B cell (primary cell): ENCODE measurements around the gene IL36A. TPM values are rescaled to one million over a fixed set of nuclear protein-coding genes. Genes with fewer than 3 reads are reported as not detected.

ENCODE experiments used
- ATAC-seq: fragments of 200-7000 bp; cut with Tn5 transposase; one replicate; pipeline ENCODE4 v1.10.0; 2021; ENCODE audit warnings: low read depth, mild to moderate bottlenecking, moderate number of reproducible peaks, moderate library complexity
- CTCF ChIA-PET: fragments of 350-600 bp; sonication (Branson Sonifier 250); formaldehyde crosslinking; loops from one replicate; lab custom pipeline; 2021; ENCODE audit warnings: antibody characterized with exemption, inconsistent platforms; lab: Charles Lee
- POLR2A ChIA-PET: fragments of 350-600 bp; sonication (Branson Sonifier 250); formaldehyde crosslinking; loops from one replicate; lab custom pipeline; 2021; ENCODE audit warnings: antibody characterized with exemption; lab: Charles Lee
- DNase-seq: peaks from one replicate; pipeline ENCODE4 v3.0.0; 2013
- H2AFZ ChIP-seq: 2 replicates; pipeline ENCODE4 v1.6.1; 2012; ENCODE audit warnings: mild to moderate bottlenecking, low read depth, low read length; ENCODE audit not compliant: insufficient read depth, poor library complexity, severe bottlenecking
- H3K27ac ChIP-seq, 2 donors: 1 replicate in 1 of 2; 2 replicates in 1 of 2; pipeline ENCODE4 v1.5.1; 2012 to 2013; ENCODE audit warnings: low read length in 2 of 2, mild to moderate bottlenecking in 2 of 2, moderate library complexity in 1 of 2
- H3K27me3 ChIP-seq, 4 experiments: fragments of 200-600 bp in 1 of 4; sonication (generic) in 1 of 4; replicated peaks in 1 of 4; 1 replicate in 2 of 4; 2 replicates in 2 of 4; pipeline versions ENCODE4 v1.6.1 to v1.7.0; 2013 to 2016; ENCODE audit warnings: low read length in 3 of 4, mild to moderate bottlenecking in 2 of 4, mixed read lengths in 1 of 4, moderate library complexity in 1 of 4; ENCODE audit not compliant: insufficient read depth in 4 of 4, control insufficient read depth in 3 of 4; ENCODE audit errors: control extremely low read depth in 1 of 4
- H3K36me3 ChIP-seq, 2 experiments: replicated peaks in 1 of 2; 1 replicate in 1 of 2; 2 replicates in 1 of 2; pipeline versions ENCODE4 v1.6.1 to v1.7.1; 2013; ENCODE audit warnings: low read length in 1 of 2; ENCODE audit not compliant: insufficient read depth in 2 of 2, control insufficient read depth in 1 of 2; ENCODE audit errors: control extremely low read depth in 1 of 2, extremely low read depth in 1 of 2
- H3K4me1 ChIP-seq, 2 donors: fragments of 200-600 bp in 1 of 2; sonication (generic) in 1 of 2; 1 replicate in 1 of 2; 2 replicates in 1 of 2; pipeline versions ENCODE4 v1.5.1 to v1.6.1; 2013 to 2017; ENCODE audit warnings: low read length in 2 of 2; ENCODE audit not compliant: control insufficient read depth in 2 of 2, insufficient read depth in 2 of 2
- H3K4me2 ChIP-seq: replicated peaks from 2 replicates; pipeline ENCODE3; 2012; ENCODE audit warnings: mild to moderate bottlenecking, low read depth, low read length; ENCODE audit not compliant: poor library complexity, severe bottlenecking
- H3K4me3 ChIP-seq, 5 experiments: fragments of 200-600 bp in 1 of 5; sonication (generic) in 1 of 5; 1 replicate in 3 of 5; 2 replicates in 2 of 5; pipeline versions ENCODE4 v1.5.1 to v1.7.0; 2011 to 2016; ENCODE audit warnings: low read length in 4 of 5, mild to moderate bottlenecking in 4 of 5, low read depth in 2 of 5, control low read depth in 1 of 5, moderate library complexity in 1 of 5; ENCODE audit not compliant: insufficient read depth in 1 of 5; ENCODE audit errors: control extremely low read depth in 1 of 5, extremely low read depth in 1 of 5
- H3K79me2 ChIP-seq: fragments of 200-600 bp; sonication (generic); one replicate; pipeline ENCODE4 v1.6.0; 2016; ENCODE audit warnings: low read length; ENCODE audit not compliant: control insufficient read depth, insufficient read depth
- H3K9ac ChIP-seq: fragments of 200-600 bp; sonication (generic); 2 replicates; pipeline ENCODE4 v1.6.1; 2017; ENCODE audit warnings: mild to moderate bottlenecking, low read length, moderate library complexity
- H3K9me3 ChIP-seq, 3 donors: one replicate each; pipeline versions ENCODE4 v1.6.1 to v1.7.1; 2013; ENCODE audit warnings: low read length in 2 of 3; ENCODE audit not compliant: control insufficient read depth in 2 of 3, insufficient read depth in 1 of 3; ENCODE audit errors: control extremely low read depth in 1 of 3
- H4K20me1 ChIP-seq: 2 replicates; pipeline ENCODE4 v1.6.0; 2012; ENCODE audit warnings: mild to moderate bottlenecking, low read length; ENCODE audit not compliant: insufficient read depth, control insufficient read depth, poor library complexity, severe bottlenecking
- H3K27ac Mint-ChIP-seq: one replicate; pipeline ENCODE4 v1.8.0; 2021; ENCODE audit warnings: mixed read lengths
- H3K27me3 Mint-ChIP-seq: one replicate; pipeline ENCODE4 v1.8.0; 2021; ENCODE audit warnings: mixed read lengths
- H3K4me1 Mint-ChIP-seq: one replicate; pipeline ENCODE4 v1.8.0; 2021; ENCODE audit warnings: mixed read lengths
- H3K4me3 Mint-ChIP-seq: one replicate; pipeline ENCODE4 v1.8.0; 2021; ENCODE audit warnings: mixed read lengths
- H3K9me3 Mint-ChIP-seq: one replicate; pipeline ENCODE4 v1.8.0; 2022; ENCODE audit warnings: mixed read lengths; ENCODE audit not compliant: insufficient read depth
- EZH2 ChIP-seq: IDR thresholded peaks from 2 replicates; pipeline ENCODE4 v1.6.1; 2012; ENCODE audit warnings: borderline replicate concordance, low read depth, mild to moderate bottlenecking, moderate library complexity, low read length; ENCODE audit not compliant: insufficient read depth, poor library complexity, severe bottlenecking
- WGBS: methylation state at CpG from one replicate; pipeline ENCODE4 v1.1.5; 2013; ENCODE audit warnings: missing lambda C conversion rate; ENCODE audit not compliant: insufficient coverage; 5-methylcytosine and 5-hydroxymethylcytosine counted together
- intact Hi-C: fragments of 100-400 bp; cut with micrococcal nuclease; formaldehyde crosslinking; loops from one replicate; pipeline ENCODE4 v1.10.0; 2022
- polyA plus RNA-seq: library from polyadenylated mRNA; depleted of rRNA; stranded (reverse); fragments of >200 nt; gene quantifications from 2 replicates; pipeline ENCODE4 v1.2.3, GENCODE V29; 2012
- total RNA-seq, 2 donors: library from RNA; stranded (reverse); fragments of 120-200 nt in 1 of 2; gene quantifications; 1 replicate in 1 of 2; 2 replicates in 1 of 2; pipeline versions ENCODE4 v1.2.3 to v1.2.4, GENCODE V29; 2013 to 2022
- TF ChIP-seq, protein P1 (sequence below): fragments of 200-600 bp; IDR thresholded peaks from one replicate; pipeline ENCODE4 v1.8.0; 2022; ENCODE audit warnings: antibody characterized with exemption, mild to moderate bottlenecking

IL36A gene
- total and polyA plus RNA-seq, 2 donors (not counting 1 experiment from before 2014, with no cell fraction given): not detected

DNA sequence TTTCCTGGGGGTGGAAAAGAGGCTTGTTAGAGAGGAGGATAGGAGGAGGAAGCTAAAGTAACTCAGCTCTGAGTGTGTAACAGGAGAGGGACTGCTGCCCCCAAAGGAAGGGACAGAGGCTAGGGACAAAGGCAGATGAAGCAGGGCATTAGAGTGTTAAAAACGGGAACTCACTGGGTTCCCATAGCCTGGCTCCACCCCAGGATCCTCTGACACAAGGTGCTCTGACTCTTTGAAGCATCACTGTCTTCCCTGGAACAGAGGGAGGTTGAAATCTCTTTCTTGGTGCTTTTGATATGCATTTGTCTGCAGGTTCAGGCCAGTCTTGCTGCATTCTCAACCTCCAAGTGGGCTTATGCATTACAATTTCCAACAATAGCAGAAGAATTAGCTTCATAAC is 22.9 kb downstream of the IL36A start:
- H3K4me3 ChIP-seq: no peak overlapping the region
- no peak overlapping the region for H3K4me2 ChIP-seq
- ChIA-PET POLR2A (no interaction called here), CTCF (no interaction called here)
- peaks cover 5% of the 10 kb centered on the region for H3K4me1 Mint-ChIP-seq
- WGBS: 30% methylated on average over 1 of the region's 1 CpG
- no peaks in the 10 kb centered on the region for H3K9me3 ChIP-seq
- no peak for DNase-seq
- no peak overlapping the region for H3K4me3 Mint-ChIP-seq
- H3K9ac ChIP-seq: no peak overlapping the region
- H3K27me3 Mint-ChIP-seq: peaks cover 46% of the 10 kb centered on the region
- no peak overlapping the region for H2AFZ ChIP-seq
- H3K36me3 ChIP-seq: no peaks in the 10 kb centered on the region
- no peaks in the 10 kb centered on the region for H3K79me2 ChIP-seq
- H4K20me1 ChIP-seq: no peaks in the 10 kb centered on the region
- intact Hi-C loops: no loop called here
- no peak overlapping the region for H3K27ac ChIP-seq
- no peaks in the 10 kb centered on the region for H3K9me3 Mint-ChIP-seq
- peaks cover 7 to 8% of the 10 kb centered on the region in 2 donors for H3K4me1 ChIP-seq
- TF ChIP-seq, protein P1, sequence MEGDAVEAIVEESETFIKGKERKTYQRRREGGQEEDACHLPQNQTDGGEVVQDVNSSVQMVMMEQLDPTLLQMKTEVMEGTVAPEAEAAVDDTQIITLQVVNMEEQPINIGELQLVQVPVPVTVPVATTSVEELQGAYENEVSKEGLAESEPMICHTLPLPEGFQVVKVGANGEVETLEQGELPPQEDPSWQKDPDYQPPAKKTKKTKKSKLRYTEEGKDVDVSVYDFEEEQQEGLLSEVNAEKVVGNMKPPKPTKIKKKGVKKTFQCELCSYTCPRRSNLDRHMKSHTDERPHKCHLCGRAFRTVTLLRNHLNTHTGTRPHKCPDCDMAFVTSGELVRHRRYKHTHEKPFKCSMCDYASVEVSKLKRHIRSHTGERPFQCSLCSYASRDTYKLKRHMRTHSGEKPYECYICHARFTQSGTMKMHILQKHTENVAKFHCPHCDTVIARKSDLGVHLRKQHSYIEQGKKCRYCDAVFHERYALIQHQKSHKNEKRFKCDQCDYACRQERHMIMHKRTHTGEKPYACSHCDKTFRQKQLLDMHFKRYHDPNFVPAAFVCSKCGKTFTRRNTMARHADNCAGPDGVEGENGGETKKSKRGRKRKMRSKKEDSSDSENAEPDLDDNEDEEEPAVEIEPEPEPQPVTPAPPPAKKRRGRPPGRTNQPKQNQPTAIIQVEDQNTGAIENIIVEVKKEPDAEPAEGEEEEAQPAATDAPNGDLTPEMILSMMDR: no peak
- TF ChIP-seq EZH2: no peak
- H3K27me3 ChIP-seq: peaks cover 0 to 30% (median 19%) of the 10 kb centered on the region in 4 experiments
- no peak for ATAC-seq
- no peak overlapping the region for H3K27ac Mint-ChIP-seq

DNA sequence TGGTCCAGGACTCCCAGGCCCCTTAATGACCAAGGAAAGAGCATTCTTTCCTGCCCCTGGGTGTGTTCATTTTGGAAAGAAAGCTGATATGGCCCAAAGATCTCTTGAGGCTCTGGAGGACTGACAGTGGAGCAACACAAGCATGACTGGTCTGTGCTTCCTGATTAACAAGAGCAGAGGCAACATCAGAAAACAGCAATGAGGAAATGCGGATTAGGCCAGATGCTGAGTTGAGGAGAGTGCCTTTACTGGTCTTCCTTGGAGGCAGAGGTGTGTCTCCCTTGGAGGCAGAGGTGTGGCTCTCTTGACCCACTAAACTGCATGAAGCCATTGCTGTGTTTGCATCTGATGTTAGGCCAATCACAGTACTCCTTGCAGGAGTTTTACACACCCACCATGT is 27.5 kb downstream of the IL36A start:
- H3K9ac ChIP-seq: no peak overlapping the region
- no peak overlapping the region for H3K27ac Mint-ChIP-seq
- H3K4me3 ChIP-seq: no peak overlapping the region
- POLR2A ChIA-PET: no interaction called here
- intact Hi-C loops: no loop called here
- H3K4me3 Mint-ChIP-seq: no peak overlapping the region
- no peak overlapping the region for H3K4me2 ChIP-seq
- H3K27ac ChIP-seq: no peak overlapping the region
- no peaks in the 10 kb centered on the region for H3K9me3 ChIP-seq
- H3K9me3 Mint-ChIP-seq: no peaks in the 10 kb centered on the region
- no peaks in the 10 kb centered on the region for H3K36me3 ChIP-seq
- peaks cover 0 to 15% (median 14%) of the 10 kb centered on the region in 4 experiments for H3K27me3 ChIP-seq
- H3K4me1 ChIP-seq: no peaks in the 10 kb centered on the region
- no peaks in the 10 kb centered on the region for H3K79me2 ChIP-seq
- no peak for TF ChIP-seq EZH2
- TF ChIP-seq, protein P1: no peak
- H4K20me1 ChIP-seq: no peaks in the 10 kb centered on the region
- WGBS: 100% methylated on average over 1 of the region's 1 CpG
- ATAC-seq: no peak
- H2AFZ ChIP-seq: no peak overlapping the region
- no peak for DNase-seq
- H3K4me1 Mint-ChIP-seq: no peaks in the 10 kb centered on the region
- CTCF ChIA-PET: no interaction called here
- peaks cover 48% of the 10 kb centered on the region for H3K27me3 Mint-ChIP-seq
